ENCODE measurements around the gene GABBR2.

The GABBR2 gene

GRCh38 chr9:98427491-98427890 lies 281.2 kb downstream of the GABBR2 start:
- DNase-seq, result no peak

- DNase-seq, result no peak
Observed at GRCh38 chr9:98425079-98425478, 283.7 kb downstream of the GABBR2 start.

- DNase-seq, result no peak
Observed at GRCh38 chr9:98419260-98419603, 289.5 kb downstream of the GABBR2 start.

- DNase-seq, result no peak
Observed at GRCh38 chr9:98418578-98419259, 290.0 kb downstream of the GABBR2 start.

GRCh38 chr9:98416294-98417248 lies 292.2 kb downstream of the GABBR2 start:
- DNase-seq, result no peak

GRCh38 chr9:98415782-98416181 lies 293.0 kb downstream of the GABBR2 start:
- DNase-seq, result no peak

- DNase-seq, result no peak
Observed at GRCh38 chr9:98413084-98413483, 295.7 kb downstream of the GABBR2 start.

GRCh38 chr9:98412101-98412842 lies 296.5 kb downstream of the GABBR2 start:
- no peak for DNase-seq

- no peak for DNase-seq
Observed at GRCh38 chr9:98410185-98410697, 298.5 kb downstream of the GABBR2 start.

GRCh38 chr9:98409719-98410118 lies 299.0 kb downstream of the GABBR2 start:
- no peak for DNase-seq

GRCh38 chr9:98406469-98406868 lies 302.3 kb downstream of the GABBR2 start:
- DNase-seq, result no peak

- no peak for DNase-seq
Observed at GRCh38 chr9:98404237-98404636, 304.5 kb downstream of the GABBR2 start.

GRCh38 chr9:98403715-98404114 lies 305.0 kb downstream of the GABBR2 start:
- DNase-seq, result no peak

GRCh38 chr9:98402019-98402840 lies 306.5 kb downstream of the GABBR2 start:
- no peak for DNase-seq

- no peak for DNase-seq
Observed at GRCh38 chr9:98401140-98402018, 307.4 kb downstream of the GABBR2 start.

- DNase-seq, result no peak
Observed at GRCh38 chr9:98399950-98400683, 308.6 kb downstream of the GABBR2 start.

GRCh38 chr9:98396656-98397055 lies 312.1 kb downstream of the GABBR2 start:
- no peak for DNase-seq

- no peak for DNase-seq
Observed at GRCh38 chr9:98396236-98396635, 312.5 kb downstream of the GABBR2 start.

- peak in 1 of 2 experiments; percentile 3 for DNase-seq
Observed at GRCh38 chr9:98391867-98392266, 316.9 kb downstream of the GABBR2 start.

GRCh38 chr9:98391406-98391805 lies 317.3 kb downstream of the GABBR2 start:
- no peak for DNase-seq

- DNase-seq, result no peak
Observed at GRCh38 chr9:98385751-98386150, 323.0 kb downstream of the GABBR2 start.

Measured in activated CD4-positive, alpha-beta T cell treated with anti-CD3 and anti-CD28 coated beads, Interleukin-2, amount 50 U/mL, for 48 hours (primary cell).